GM12878 (cell line): ENCODE measurements around the gene MYO9B. TPM values are rescaled to one million over a fixed set of nuclear protein-coding genes. Genes with fewer than 3 reads are reported as not detected.

Source experiments
- ATAC-seq: fragments of 200-7000 bp; cut with Tn5 transposase; 3 replicates; pipeline ENCODE4 v1.9.1; 2020; ENCODE audit warnings: mild to moderate bottlenecking, moderate library complexity
- BruUV-seq: library from RNA; stranded (reverse); fragments of 400-500 nt; replicated peaks from 2 replicates; lab custom pipeline; 2021; lab: Mats Ljungman, UMichigan
- CTCF ChIA-PET: fragments of 300-600 bp; sonication (Branson Sonifier 250); formaldehyde crosslinking; extraction: SDS; loops from one replicate; lab custom pipeline; 2021; ENCODE audit warnings: inconsistent platforms; lab: Yijun Ruan, JAX
- POLR2A ChIA-PET: fragments of 350-600 bp; formaldehyde crosslinking; extraction: SDS; loops from one replicate; lab custom pipeline; 2021; ENCODE audit warnings: inconsistent platforms; lab: Charles Lee
- RAD21 ChIA-PET: fragments of 300-600 bp; sonication (Branson Sonifier 250); formaldehyde crosslinking; loops from one replicate; lab custom pipeline; 2023; ENCODE audit warnings: antibody characterized with exemption; ENCODE audit not compliant: unreplicated experiment; lab: Charles Lee
- SMC1A ChIA-PET: fragments of 300-600 bp; sonication (Branson Sonifier 250); formaldehyde crosslinking; loops from one replicate; lab custom pipeline; 2023; ENCODE audit not compliant: unreplicated experiment, uncharacterized antibody; lab: Charles Lee
- DNase-seq: peaks from one replicate; pipeline ENCODE4 v3.0.0-alpha.2; 2011; ENCODE audit warnings: low read depth, low spot score
- FAIRE-seq: peaks from 3 replicates; lab custom pipeline; 2011; peaks lifted over from hg19 to GRCh38; lab: Jason Lieb, UNC
- H2AFZ ChIP-seq: 2 replicates; pipeline ENCODE4 v1.6.0; 2011; ENCODE audit warnings: low read depth, low read length, control low read depth; ENCODE audit not compliant: control insufficient read depth
- H3K27ac ChIP-seq: 2 replicates; pipeline ENCODE4 v1.5.1; 2011; ENCODE audit warnings: control low read depth; ENCODE audit not compliant: control insufficient read depth, insufficient read depth
- H3K27me3 ChIP-seq, 2 experiments: replicated peaks in 1 of 2; 2 replicates each; pipeline versions ENCODE4 v1.6.0 to v1.6.1; 2011; ENCODE audit warnings: low read length in 1 of 2; ENCODE audit not compliant: control insufficient read depth in 2 of 2, insufficient read depth in 2 of 2
- H3K36me3 ChIP-seq, 2 experiments: 2 replicates each; pipeline ENCODE4 v1.5.1; 2011; ENCODE audit warnings: low read length in 1 of 2; ENCODE audit not compliant: control insufficient read depth in 2 of 2, insufficient read depth in 2 of 2
- H3K4me1 ChIP-seq: 2 replicates; pipeline ENCODE4 v1.6.1; 2011; ENCODE audit warnings: mild to moderate bottlenecking, low read length, moderate library complexity, mixed read lengths; ENCODE audit not compliant: control insufficient read depth, insufficient read depth
- H3K4me2 ChIP-seq: 2 replicates; pipeline ENCODE4 v1.6.0; 2011; ENCODE audit warnings: control low read depth; ENCODE audit not compliant: control insufficient read depth, insufficient read depth
- H3K4me3 ChIP-seq: fragments of 200-600 bp; sonication (generic); 2 replicates; pipeline ENCODE4 v1.5.1; 2016
- H3K79me2 ChIP-seq: 2 replicates; pipeline ENCODE4 v1.6.0; 2011; ENCODE audit warnings: low read length; ENCODE audit not compliant: control insufficient read depth, insufficient read depth
- H3K9ac ChIP-seq: 2 replicates; pipeline ENCODE4 v1.8.0; 2011; ENCODE audit warnings: low read length, control low read depth, mixed read lengths; ENCODE audit not compliant: control insufficient read depth, insufficient read depth
- H3K9me3 ChIP-seq: replicated peaks from 3 replicates; pipeline ENCODE4 v1.5.1; 2011; ENCODE audit warnings: mild to moderate bottlenecking, low read length; ENCODE audit not compliant: control insufficient read depth, insufficient read depth
- H4K20me1 ChIP-seq: 2 replicates; pipeline ENCODE4 v1.6.0; 2011; ENCODE audit not compliant: control insufficient read depth, insufficient read depth
- HCFC1 ChIP-seq: fragments of 150-350 bp; IDR thresholded peaks from 2 replicates; pipeline ENCODE4 v1.6.1; 2014; ENCODE audit warnings: low read length
- NFYB ChIP-seq: IDR thresholded peaks from 2 replicates; pipeline ENCODE4 v1.6.1; 2011; ENCODE audit warnings: low read depth, mild to moderate bottlenecking, low read length, improper control_type of control experiment, moderate library complexity; ENCODE audit not compliant: insufficient read depth
- POU2F2 ChIP-seq: IDR thresholded peaks from 3 replicates; pipeline ENCODE4 v1.6.1; 2011; ENCODE audit warnings: low read depth, mild to moderate bottlenecking, low read length, borderline replicate concordance
- RFX5 ChIP-seq: IDR thresholded peaks from 2 replicates; pipeline ENCODE4 v1.6.1; 2011; ENCODE audit warnings: low read depth, low read length, improper control_type of control experiment
- SRF ChIP-seq, 2 experiments: IDR thresholded peaks; 2 replicates each; pipeline ENCODE4 v1.6.1; 2011; ENCODE audit warnings: low read depth in 2 of 2, low read length in 2 of 2, mild to moderate bottlenecking in 1 of 2, moderate library complexity in 1 of 2
- SUZ12 ChIP-seq: fragments of 200-600 bp; sonication (generic); IDR thresholded peaks from one replicate; pipeline ENCODE4 v1.6.1; 2018; ENCODE audit warnings: antibody characterized with exemption, mild to moderate bottlenecking; ENCODE audit not compliant: unreplicated experiment
- TCF3 ChIP-seq: IDR thresholded peaks from 2 replicates; pipeline ENCODE4 v1.6.1; 2012; ENCODE audit warnings: low read depth, mild to moderate bottlenecking, low read length, borderline replicate concordance; ENCODE audit not compliant: insufficient read depth
- WGBS: methylation state at CpG from one replicate; pipeline ENCODE4 v1.1.6; 2016; ENCODE audit warnings: low lambda C conversion rate; ENCODE audit not compliant: insufficient replicate concordance, insufficient coverage; ENCODE audit errors: missing lambda C conversion rate; 5-methylcytosine and 5-hydroxymethylcytosine counted together
- in situ Hi-C: fragments of 300-500 bp; cut with MboI; formaldehyde crosslinking; loops from 9 replicates; pipeline ENCODE4 v1.14.3; 2018; ENCODE audit warnings: mixed read lengths
- intact Hi-C: fragments of 100-400 bp; cut with micrococcal nuclease; formaldehyde crosslinking; loops from one replicate; pipeline ENCODE4 v1.14.2; 2022; ENCODE audit not compliant: unreplicated experiment
- polyA plus RNA-seq, 11 experiments: library from polyadenylated mRNA; depleted of rRNA in 4 of 11; unstranded in 6 of 11; stranded (reverse) in 5 of 11; fragments of >200 nt; fragmentation: Nextera tagmentation in 4 of 11; fragmentation: Illumina TruSeq in 1 of 11; extraction: Ambion mirVana in 4 of 11; extraction: Trizol in 1 of 11; gene quantifications; 1 replicate in 1 of 11; 2 replicates in 10 of 11; pipeline versions ENCODE4 v1.2.1 to v1.2.3, GENCODE V29; 2011 to 2016; ENCODE audit warnings: inconsistent platforms in 2 of 11, missing spikeins in 2 of 11, low read depth in 1 of 11
- total RNA-seq, 4 experiments: library from RNA; depleted of rRNA in 3 of 4; stranded (reverse); fragments of >200 nt in 3 of 4; fragmentation: Illumina TruSeq in 1 of 4; extraction: Trizol in 1 of 4; gene quantifications; 2 replicates each; pipeline versions ENCODE4 v1.2.1 to v1.2.3, GENCODE V29; 2013 to 2021

MYO9B gene
- total and polyA plus RNA-seq, 10 of the 15 experiments (the other 5 are each of a cell fraction or from before 2014, with no cell fraction given) = 5.4 to 165 (median 45.8) TPM

GRCh38 chr19:17237747-17238706 lies 162.4 kb downstream of the MYO9B start:
- H2AFZ ChIP-seq = no peak overlapping the region
- no peak overlapping the region for H3K4me2 ChIP-seq
- no peaks in the 10 kb centered on the region for H3K27me3 ChIP-seq
- FAIRE-seq (no peak), ATAC-seq (no peak), DNase-seq (no peak)
- peaks cover 0 to 2% of the 10 kb centered on the region in 2 experiments; a peak in 1 of 4 replicates for H3K36me3 ChIP-seq
- TF ChIP-seq TCF3 (no peak), SRF (IDR thresholded peaks at IDR 0.05; ENCODE audit: low read depth in 2 of 2, low read length in 2 of 2) (no peak), SUZ12 (no peak), RFX5 (no peak), POU2F2 (no peak), HCFC1 (no peak), NFYB (no peak)
- RAD21 ChIA-PET = no interaction called here
- no peaks in the 10 kb centered on the region for H4K20me1 ChIP-seq
- POLR2A ChIA-PET = interaction anchor here (0.5 to 0.9 kb wide), 4 partner anchors 15 to 609 kb away, joined by 3 to 5 read pairs (median 3); no protein-coding TSS in a partner anchor
- in situ Hi-C loops (no loop called here), intact Hi-C loops (no loop called here)
- H3K27ac ChIP-seq = no peak overlapping the region
- H3K79me2 ChIP-seq = peaks cover 10% of the 10 kb centered on the region
- no TSS peak for BruUV-seq
- CTCF ChIA-PET = no interaction called here
- 75% methylated on average over 13 of the region's 13 CpGs for WGBS
- H3K9me3 ChIP-seq = no peaks in the 10 kb centered on the region
- no peak overlapping the region for H3K4me3 ChIP-seq
- SMC1A ChIA-PET = no interaction called here
- peaks cover 9% of the 10 kb centered on the region for H3K4me1 ChIP-seq
- no peak overlapping the region for H3K9ac ChIP-seq
